ENCODE measurements around the gene MID2.
"Not testable (repeated sequence)": the region's sequence is repeated elsewhere in the genome, so short reads cannot be mapped to it uniquely, and the experiment has no call there.

Gene MID2

GRCh38 chrX:107845625-107846024 lies 20.0 kb downstream of the MID2 start:
- DNase-seq: no peak

- DNase-seq: no peak
Observed at GRCh38 chrX:107848591-107848990, 22.9 kb downstream of the MID2 start.

- DNase-seq: peak; percentile 14
Observed at GRCh38 chrX:107849747-107850421, 24.2 kb downstream of the MID2 start.

GRCh38 chrX:107850422-107850765 lies 24.7 kb downstream of the MID2 start:
- DNase-seq: no peak

- DNase-seq: no peak
Observed at GRCh38 chrX:107851215-107851614, 25.5 kb downstream of the MID2 start.

GRCh38 chrX:107851665-107852064 lies 26.0 kb downstream of the MID2 start:
- DNase-seq: not testable (repeated sequence)

- DNase-seq: no peak
Observed at GRCh38 chrX:107856289-107856688, 30.6 kb downstream of the MID2 start.

GRCh38 chrX:107857041-107857440 lies 31.4 kb downstream of the MID2 start:
- DNase-seq: not testable (repeated sequence)

GRCh38 chrX:107857837-107858236 lies 32.2 kb downstream of the MID2 start:
- no peak for DNase-seq

GRCh38 chrX:107861056-107861455 lies 35.4 kb downstream of the MID2 start:
- DNase-seq: no peak

GRCh38 chrX:107871136-107871535 lies 45.5 kb downstream of the MID2 start:
- no peak for DNase-seq

- DNase-seq: no peak
Observed at GRCh38 chrX:107878106-107878505, 52.4 kb downstream of the MID2 start.

GRCh38 chrX:107880054-107880610 lies 54.5 kb downstream of the MID2 start:
- no peak for DNase-seq

- peak; percentile 67 for DNase-seq
Observed at GRCh38 chrX:107894038-107894437, 68.4 kb downstream of the MID2 start.

GRCh38 chrX:107902721-107903120 lies 77.1 kb downstream of the MID2 start:
- no peak for DNase-seq

- DNase-seq: no peak
Observed at GRCh38 chrX:107905366-107905765, 79.7 kb downstream of the MID2 start.

- no peak for DNase-seq
Observed at GRCh38 chrX:107924136-107924746, 98.6 kb downstream of the MID2 start.

- no peak for DNase-seq
Observed at GRCh38 chrX:107934262-107934661, 108.6 kb downstream of the MID2 start.

- DNase-seq: no peak
Observed at GRCh38 chrX:107935200-107935599, 109.5 kb downstream of the MID2 start.

- DNase-seq: no peak
Observed at GRCh38 chrX:107935664-107936433, 110.2 kb downstream of the MID2 start.

GRCh38 chrX:107936434-107936730 lies 110.7 kb downstream of the MID2 start:
- DNase-seq: no peak

GRCh38 chrX:107940095-107940494 lies 114.4 kb downstream of the MID2 start:
- no peak for DNase-seq

- DNase-seq: not testable (repeated sequence)
Observed at GRCh38 chrX:107955337-107955736, 129.7 kb downstream of the MID2 start.

GRCh38 chrX:107968623-107969022 lies 143.0 kb downstream of the MID2 start:
- no peak for DNase-seq
